Brain microvascular endothelial cell (primary cell): ENCODE data around the gene GABRQ.

Experiments
- DNase-seq: peaks from one replicate; pipeline ENCODE4 v3.0.0-alpha.2; 2020
- H3K27ac ChIP-seq: fragments of 250-450 bp; sonication (Bioruptor Pico); 2 replicates; pipeline ENCODE4 v1.5.1; 2020; ENCODE audit warnings: mild to moderate bottlenecking, moderate library complexity
- H3K27me3 ChIP-seq: fragments of 250-450 bp; sonication (Bioruptor Pico); replicated peaks from 2 replicates; pipeline ENCODE4 v1.5.1; 2020; ENCODE audit warnings: mild to moderate bottlenecking
- H3K36me3 ChIP-seq: fragments of 250-450 bp; sonication (Bioruptor Pico); replicated peaks from 2 replicates; pipeline ENCODE4 v1.5.1; 2020; ENCODE audit warnings: mild to moderate bottlenecking
- H3K4me3 ChIP-seq: 2 replicates; pipeline ENCODE4 v1.5.1; 2011; ENCODE audit warnings: low read depth, mild to moderate bottlenecking, control low read depth, low read length, moderate library complexity
- CTCF ChIP-seq: IDR thresholded peaks from 2 replicates; pipeline ENCODE4 v1.5.1; 2011; ENCODE audit warnings: low read depth, mild to moderate bottlenecking, moderate library complexity, low read length, control low read depth, inconsistent platforms; ENCODE audit errors: missing control alignments
- in situ Hi-C: cut with HindIII; loops from 2 replicates; pipeline ENCODE4 v1.10.0; 2017; ENCODE audit warnings: low sequenced_read_pairs, low pct_ligation_motif_present

Gene GABRQ

GRCh38 chrX:152641256-152641875, 3.7 kb downstream of the GABRQ start:
- Histone ChIP-seq H3K4me3 (no peak overlapping the region), H3K36me3 (no peaks in the 10 kb centered on the region), H3K27ac (no peak overlapping the region), H3K27me3 (no peaks in the 10 kb centered on the region)
- DNase-seq, result no peak
- in situ Hi-C loops, result no loop called here
- no peak for TF ChIP-seq CTCF

GRCh38 chrX:152641996-152642395, 4.3 kb downstream of the GABRQ start:
- Histone ChIP-seq H3K4me3 (no peak overlapping the region), H3K36me3 (no peaks in the 10 kb centered on the region), H3K27ac (no peak overlapping the region), H3K27me3 (no peaks in the 10 kb centered on the region)
- in situ Hi-C loops, result no loop called here
- no peak for DNase-seq
- peak; percentile 23 for TF ChIP-seq CTCF

- no peak for DNase-seq
- in situ Hi-C loops, result no loop called here
- Histone ChIP-seq H3K27ac (no peak overlapping the region), H3K36me3 (no peaks in the 10 kb centered on the region), H3K4me3 (no peak overlapping the region), H3K27me3 (no peaks in the 10 kb centered on the region)
- TF ChIP-seq CTCF, result no peak
Measured at GRCh38 chrX:152642931-152643564, 5.4 kb downstream of the GABRQ start.

GRCh38 chrX:152646961-152647360, 9.3 kb downstream of the GABRQ start:
- TF ChIP-seq CTCF, result no peak
- in situ Hi-C loops, result no loop called here
- no peaks in the 10 kb centered on the region for H3K36me3 ChIP-seq
- H3K27me3 ChIP-seq, result no peaks in the 10 kb centered on the region
- H3K4me3 ChIP-seq, result no peak overlapping the region
- H3K27ac ChIP-seq, result no peak overlapping the region
- DNase-seq, result no peak

- in situ Hi-C loops, result no loop called here
- no peak for TF ChIP-seq CTCF
- H3K36me3 ChIP-seq, result no peaks in the 10 kb centered on the region
Measured at GRCh38 chrX:152647978-152648377, 10.3 kb downstream of the GABRQ start.

GRCh38 chrX:152652060-152652459, 14.4 kb downstream of the GABRQ start:
- no peaks in the 10 kb centered on the region for H3K36me3 ChIP-seq

More at GRCh38 chrX:152647978-152648377, 10.3 kb downstream of the GABRQ start:
- no peak overlapping the region for H3K4me3 ChIP-seq
- no peak for DNase-seq
- no peak overlapping the region for H3K27ac ChIP-seq
- no peaks in the 10 kb centered on the region for H3K27me3 ChIP-seq

More at GRCh38 chrX:152652060-152652459, 14.4 kb downstream of the GABRQ start:
- no peak overlapping the region for H3K4me3 ChIP-seq
- TF ChIP-seq CTCF, result no peak
- H3K27me3 ChIP-seq, result no peaks in the 10 kb centered on the region
- DNase-seq, result no peak
- in situ Hi-C loops, result no loop called here
- no peak overlapping the region for H3K27ac ChIP-seq
